HG02840 (cell line): ENCODE results near the gene PMEPA1.

Experiments
- ATAC-seq: cut with Tn5 transposase; IDR thresholded peaks from one replicate; pipeline ENCODE4 v1.9.1; 2021; ENCODE audit warnings: mild to moderate bottlenecking, moderate library complexity, moderate number of reproducible peaks; ENCODE audit not compliant: unreplicated experiment, low FRiP score

The PMEPA1 gene

GRCh38 chr20:57616143-57616951 is 93.5 kb downstream of the PMEPA1 start:
- no peak for ATAC-seq

DNA sequence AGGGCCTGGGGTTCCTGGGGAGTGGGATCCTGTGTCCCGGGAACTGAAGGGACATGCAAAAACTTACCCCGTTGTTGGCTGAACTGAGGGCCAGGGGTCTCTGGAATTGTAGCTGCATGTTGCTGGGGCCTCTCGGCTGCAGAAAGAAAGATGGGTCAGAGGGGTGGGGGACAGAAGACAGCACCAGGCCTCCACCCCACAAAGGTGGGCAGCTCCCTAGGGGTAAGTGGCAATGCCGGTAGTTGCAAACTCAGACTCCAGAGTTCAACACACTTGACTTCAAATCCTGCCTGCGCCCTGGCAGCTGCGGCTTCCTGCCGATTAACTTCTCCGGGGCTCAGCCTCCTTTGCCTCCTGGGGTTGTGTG is 94.4 kb downstream of the PMEPA1 start:
- no peak for ATAC-seq

GRCh38 chr20:57614490-57615444 is 95.0 kb downstream of the PMEPA1 start:
- no peak for ATAC-seq

GRCh38 chr20:57613481-57613921 is 96.3 kb downstream of the PMEPA1 start:
- ATAC-seq, result no peak

DNA sequence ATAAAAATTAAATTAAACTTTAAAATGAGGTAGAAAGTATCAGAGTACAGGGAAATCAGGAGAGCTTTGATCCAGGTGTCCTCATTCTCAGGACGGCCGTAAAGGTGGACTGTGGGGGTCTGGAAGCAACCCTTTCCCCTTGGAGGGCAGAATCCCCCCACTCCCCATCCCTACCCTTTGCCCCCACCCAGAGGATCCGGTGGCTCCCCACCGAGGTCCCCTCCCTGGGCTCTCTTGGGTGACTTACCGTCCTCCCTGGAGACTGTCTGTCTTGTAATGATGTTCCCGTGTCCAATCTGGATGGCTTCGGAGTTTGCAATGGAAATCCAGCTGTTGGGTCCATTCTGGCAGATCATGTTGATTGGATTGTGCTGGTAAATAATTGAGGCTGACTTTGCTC is 96.9 kb downstream of the PMEPA1 start:
- ATAC-seq, result no peak

- no peak for ATAC-seq
These were observed 97.4 kb downstream of the PMEPA1 start for GRCh38 chr20:57612436-57612835.

DNA sequence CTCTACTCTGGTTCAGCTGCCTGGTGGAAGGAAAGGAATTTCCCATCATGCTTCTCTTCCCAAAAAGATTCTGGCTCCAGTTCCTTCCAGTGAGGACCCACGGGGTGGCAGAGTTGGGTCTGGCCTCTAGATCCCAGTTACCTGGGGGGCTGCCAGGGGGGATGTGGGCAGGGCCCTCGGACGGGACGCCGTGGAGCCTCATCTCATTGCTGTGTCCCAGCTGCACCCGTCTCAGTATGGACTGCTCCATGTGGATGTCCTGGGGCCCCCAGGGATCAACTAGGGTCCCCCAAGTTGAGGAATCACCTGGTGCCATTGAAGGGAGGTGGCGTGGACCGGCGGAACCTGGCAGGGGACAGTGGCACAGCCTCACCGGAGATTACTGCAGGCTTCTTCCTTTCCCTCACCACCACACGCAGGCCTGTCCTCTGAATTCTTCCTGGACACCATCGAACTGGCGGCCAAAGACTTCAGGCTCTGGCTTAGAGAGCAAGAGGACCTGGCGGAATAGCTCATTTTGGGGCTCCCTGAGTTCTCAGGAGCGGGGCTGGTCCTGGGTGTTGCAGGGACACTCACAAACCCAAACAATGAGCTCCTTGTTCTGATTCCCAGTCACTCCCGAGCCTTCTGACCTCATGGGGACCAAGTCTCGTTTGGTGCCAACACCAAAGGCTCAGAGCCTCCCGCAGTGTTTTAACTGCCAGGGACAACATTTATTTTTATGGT is 98.1 kb downstream of the PMEPA1 start:
- ATAC-seq, result no peak

GRCh38 chr20:57610261-57610952 is 99.4 kb downstream of the PMEPA1 start:
- no peak for ATAC-seq

DNA sequence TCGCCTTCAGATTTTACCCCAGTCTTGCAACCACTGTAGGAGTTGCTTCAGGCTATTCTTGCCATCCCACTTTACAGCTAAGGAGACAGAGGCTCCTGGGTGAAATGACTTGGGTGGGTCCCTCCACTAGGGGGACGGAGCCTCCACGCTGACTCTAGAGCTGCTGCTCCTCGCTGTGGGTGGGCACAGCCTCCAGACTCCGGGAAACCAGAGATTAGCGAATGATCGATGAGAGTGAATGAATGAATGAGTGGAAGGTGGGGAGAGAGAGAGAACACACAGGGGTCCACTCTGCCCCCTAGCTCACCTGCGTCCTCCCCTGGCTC is 100.0 kb downstream of the PMEPA1 start:
- ATAC-seq, result no peak

- ATAC-seq, result no peak
These were observed 100.6 kb downstream of the PMEPA1 start for GRCh38 chr20:57609086-57609841.

- ATAC-seq, result no peak
These were observed 101.3 kb downstream of the PMEPA1 start for GRCh38 chr20:57608516-57608915.

DNA sequence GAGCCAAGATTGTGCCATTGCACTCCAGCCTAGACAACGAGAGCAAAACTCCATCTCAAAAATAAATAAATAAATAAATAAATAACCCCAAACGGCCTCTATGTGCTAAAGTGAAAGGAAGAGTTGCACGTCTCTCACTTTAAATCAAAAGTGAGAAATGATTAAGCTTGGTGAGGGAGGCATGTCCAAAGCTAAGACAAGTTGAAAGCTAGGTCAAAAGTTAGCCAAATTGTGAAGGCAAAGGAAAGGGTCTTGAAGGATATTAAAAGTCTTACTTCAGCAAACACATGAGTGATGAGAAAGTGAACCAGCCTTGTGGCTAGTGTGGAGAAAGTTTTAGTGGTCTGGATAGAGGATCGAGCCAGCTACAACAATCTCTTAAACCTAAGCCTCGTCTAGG is 103.9 kb downstream of the PMEPA1 start:
- no peak for ATAC-seq

- no peak for ATAC-seq
These were observed 104.8 kb downstream of the PMEPA1 start for GRCh38 chr20:57605045-57605444.

DNA sequence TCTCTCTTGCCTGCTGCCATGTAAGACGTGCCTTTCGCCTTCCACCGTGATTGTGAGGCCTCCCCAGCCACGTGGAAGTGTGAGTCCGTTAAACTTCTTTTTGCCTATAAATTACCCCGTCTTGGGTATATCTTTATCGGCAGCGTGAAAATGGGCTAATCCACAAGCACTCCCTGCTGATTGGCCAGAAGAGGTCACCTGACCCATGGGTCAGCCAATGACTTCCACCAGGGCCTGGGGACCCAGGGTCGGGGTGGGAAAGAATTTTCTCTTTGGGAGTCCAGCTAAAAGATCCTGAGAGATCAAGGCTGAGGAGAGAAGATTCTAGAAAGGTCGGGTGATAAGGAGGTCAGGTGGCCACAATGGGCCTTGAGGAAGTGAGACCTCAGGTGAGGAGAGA is 106.7 kb downstream of the PMEPA1 start:
- no peak for ATAC-seq

DNA sequence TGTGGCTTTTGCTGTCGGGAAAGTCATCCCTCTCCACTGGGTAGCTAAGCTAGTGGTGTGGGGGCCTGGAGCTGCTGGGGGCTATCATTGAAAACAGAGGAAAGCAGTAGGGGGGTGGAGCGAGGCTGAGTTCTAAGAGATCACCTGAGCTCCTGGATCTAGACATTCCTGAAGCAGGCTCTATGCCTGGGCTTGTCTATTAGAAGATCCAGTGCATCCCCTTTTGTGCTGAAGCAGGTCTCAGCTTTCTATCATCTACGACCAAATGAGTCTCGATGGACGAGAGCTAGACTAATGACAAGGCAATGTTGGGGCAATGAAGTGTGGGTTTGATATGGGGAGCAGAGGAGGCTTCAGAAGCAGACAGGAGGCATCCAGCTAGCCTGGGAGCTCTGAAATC is 108.1 kb downstream of the PMEPA1 start:
- no peak for ATAC-seq

DNA sequence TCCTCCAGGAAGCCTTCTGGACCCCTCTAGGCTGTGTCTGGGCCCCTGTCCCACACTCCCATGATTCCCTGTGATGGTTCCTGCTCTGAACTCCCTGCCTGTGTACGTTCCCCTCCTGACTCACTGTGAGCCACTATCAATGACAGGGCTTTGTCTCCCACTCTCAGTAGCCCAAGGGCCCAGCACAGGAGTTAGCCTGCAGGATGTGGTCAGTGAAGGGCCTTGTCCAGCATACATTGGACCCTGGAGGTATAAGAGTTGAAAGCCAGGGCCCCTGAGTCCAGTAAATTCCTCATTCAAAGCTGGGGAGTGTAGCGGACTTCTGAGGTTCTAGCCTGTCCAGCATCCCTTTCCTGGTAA is 108.6 kb downstream of the PMEPA1 start:
- ATAC-seq, result no peak

- no peak for ATAC-seq
These were observed 109.2 kb downstream of the PMEPA1 start for GRCh38 chr20:57600320-57601210.

DNA sequence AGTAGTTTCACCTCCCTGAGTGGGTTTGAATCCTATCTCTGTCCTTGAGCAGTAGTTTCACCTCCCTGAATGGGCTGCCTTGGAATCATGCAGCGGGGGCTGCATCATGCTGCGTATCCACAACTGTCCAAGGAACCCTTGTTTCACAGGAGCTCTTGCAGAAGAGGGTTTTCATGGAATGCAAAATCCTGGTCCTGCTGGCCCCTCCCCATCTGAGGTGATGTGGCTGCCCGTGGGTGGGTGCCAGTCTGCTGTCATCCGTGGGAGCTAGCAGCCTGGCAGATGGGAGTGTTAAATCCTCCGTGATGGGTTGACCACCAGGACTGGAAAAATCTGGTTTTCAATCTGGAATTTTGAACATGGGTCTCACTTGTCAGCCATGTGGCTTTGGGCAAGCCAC is 111.3 kb downstream of the PMEPA1 start:
- no peak for ATAC-seq
